Liver (tissue), 9 donors: Measurements from ENCODE around the gene FZR1. TPM values are rescaled to one million over a fixed set of nuclear protein-coding genes. Genes with fewer than 3 reads are reported as not detected.

Experiments
- DNase-seq: peaks from one replicate; pipeline ENCODE4 v3.0.0-alpha.2; 2017; ENCODE audit warnings: low spot score
- H3K27ac ChIP-seq, 2 donors: one replicate each; pipeline ENCODE4 v1.7.0; 2013; ENCODE audit warnings: inconsistent platforms in 2 of 2, low read length in 2 of 2, control low read depth in 1 of 2, low read depth in 1 of 2, mild to moderate bottlenecking in 1 of 2
- H3K27me3 ChIP-seq, 4 donors: one replicate each; pipeline versions ENCODE4 v1.6.1 to v1.7.0; 2013; ENCODE audit warnings: low read length in 3 of 4, inconsistent platforms in 1 of 4, mild to moderate bottlenecking in 1 of 4, moderate library complexity in 1 of 4; ENCODE audit not compliant: control insufficient read depth in 4 of 4, insufficient read depth in 4 of 4
- H3K36me3 ChIP-seq, 4 donors: one replicate each; pipeline versions ENCODE4 v1.6.1 to v1.7.0; 2013; ENCODE audit warnings: low read length in 3 of 4, mild to moderate bottlenecking in 3 of 4, low read depth in 1 of 4, moderate library complexity in 1 of 4; ENCODE audit not compliant: control insufficient read depth in 4 of 4, insufficient read depth in 3 of 4
- H3K4me1 ChIP-seq, 4 donors: one replicate each; pipeline versions ENCODE4 v1.6.1 to v1.7.0; 2013; ENCODE audit warnings: low read length in 3 of 4, mild to moderate bottlenecking in 3 of 4, moderate library complexity in 1 of 4; ENCODE audit not compliant: control insufficient read depth in 4 of 4, insufficient read depth in 4 of 4
- H3K4me3 ChIP-seq, 3 donors: one replicate each; pipeline versions ENCODE4 v1.6.1 to v1.7.0; 2013; ENCODE audit warnings: low read length in 3 of 3, control low read depth in 1 of 3, low read depth in 1 of 3, mild to moderate bottlenecking in 1 of 3
- H3K9ac ChIP-seq, 2 donors: one replicate each; pipeline ENCODE4 v1.7.0; 2013; ENCODE audit warnings: low read length in 2 of 2, mild to moderate bottlenecking in 2 of 2, moderate library complexity in 2 of 2, control low read depth in 1 of 2, low read depth in 1 of 2
- H3K9me3 ChIP-seq, 4 donors: one replicate each; pipeline versions ENCODE4 v1.6.1 to v1.7.0; 2013; ENCODE audit warnings: low read length in 3 of 4; ENCODE audit not compliant: control insufficient read depth in 4 of 4
- FOXA1 ChIP-seq: IDR thresholded peaks from 2 replicates; pipeline ENCODE4 v1.6.1; 2016; ENCODE audit warnings: antibody characterized with exemption
- FOXA2 ChIP-seq: IDR thresholded peaks from 2 replicates; pipeline ENCODE4 v1.6.1; 2016; ENCODE audit warnings: antibody characterized with exemption
- GABPA ChIP-seq, 2 donors: IDR thresholded peaks in 1 of 2; conservative IDR thresholded peaks in 1 of 2; 2 replicates each; pipeline ENCODE4 v1.6.1; 2016; ENCODE audit warnings: antibody characterized with exemption in 2 of 2, mild to moderate bottlenecking in 1 of 2, moderate library complexity in 1 of 2
- HNF4A ChIP-seq, 2 donors: conservative IDR thresholded peaks; 2 replicates each; pipeline ENCODE4 v1.6.1; 2016; ENCODE audit warnings: antibody characterized with exemption in 2 of 2, mild to moderate bottlenecking in 2 of 2
- JUND ChIP-seq, 2 donors: IDR thresholded peaks; 2 replicates each; pipeline ENCODE4 v1.6.1; 2016; ENCODE audit warnings: antibody characterized with exemption in 2 of 2
- NR2F2 ChIP-seq: IDR thresholded peaks from 2 replicates; pipeline ENCODE4 v1.6.1; 2016; ENCODE audit warnings: antibody characterized with exemption
- RAD21 ChIP-seq, 2 donors: IDR thresholded peaks; 2 replicates each; pipeline ENCODE4 v1.6.1; 2016; ENCODE audit warnings: antibody characterized with exemption in 2 of 2, mild to moderate bottlenecking in 2 of 2
- REST ChIP-seq: IDR thresholded peaks from 2 replicates; pipeline ENCODE4 v1.6.1; 2016; ENCODE audit warnings: antibody characterized with exemption, mild to moderate bottlenecking
- RXRA ChIP-seq, 2 donors: IDR thresholded peaks; 2 replicates each; pipeline ENCODE4 v1.6.1; 2017 to 2018; ENCODE audit warnings: antibody characterized with exemption in 2 of 2, mild to moderate bottlenecking in 1 of 2
- SP1 ChIP-seq: IDR thresholded peaks from 2 replicates; pipeline ENCODE4 v1.6.1; 2018; ENCODE audit warnings: antibody characterized with exemption, mild to moderate bottlenecking
- TAF1 ChIP-seq: conservative IDR thresholded peaks from 2 replicates; pipeline ENCODE4 v1.6.1; 2016; ENCODE audit warnings: antibody characterized with exemption, mild to moderate bottlenecking
- WGBS: extraction: QIAGEN DNeasy Blood & Tissue Kit; methylation state at CpG from one replicate; pipeline ENCODE4 v1.1.7; 2013; 5-methylcytosine and 5-hydroxymethylcytosine counted together
- polyA plus RNA-seq, 2 donors: library from polyadenylated mRNA; stranded (reverse) in 1 of 2; unstranded in 1 of 2; fragments of 200-250 nt in 1 of 2; fragments of >200 nt in 1 of 2; fragmentation: Nextera tagmentation in 1 of 2; extraction: Ambion mirVana in 1 of 2; gene quantifications; one replicate each; pipeline versions ENCODE4 v1.2.1 to v1.2.3, GENCODE V29; 2013 to 2015
- total RNA-seq, 2 donors: library from RNA; depleted of rRNA; stranded (reverse); fragments of >200 nt; gene quantifications; one replicate each; pipeline ENCODE4 v1.2.3, GENCODE V29; 2014
- donor health status: healthy.
- donor health status: healthy.
- donor health status: healthy.
- donor health status: healthy.
- donor health status: healthy.

The FZR1 gene
- total and polyA plus RNA-seq, 4 donors: 17.0 to 27.3 (median 20.3) TPM

GRCh38 chr19:3573162-3573857 lies 67.2 kb downstream of the FZR1 start:
- WGBS: 3% methylated on average over 60 of the region's 60 CpGs
- no peaks in the 10 kb centered on the region for H3K27me3 ChIP-seq
- peak overlapping the region; percentile 2 to 71 for H3K9ac ChIP-seq
- peak overlapping the region; percentile 28 to 35 for H3K27ac ChIP-seq
- TF ChIP-seq GABPA (IDR thresholded peaks at IDR 0.05 in 1 of 2, conservative IDR thresholded peaks at IDR 0.05 in 1 of 2): no peak
- no peak for TF ChIP-seq TAF1
- no peak for TF ChIP-seq RAD21 (IDR thresholded peaks at IDR 0.05)
- no peak for TF ChIP-seq FOXA1
- no peak for TF ChIP-seq NR2F2
- no peak for TF ChIP-seq HNF4A (conservative IDR thresholded peaks at IDR 0.05)
- TF ChIP-seq FOXA2: no peak
- TF ChIP-seq RXRA (IDR thresholded peaks at IDR 0.05): no peak
- no peak for TF ChIP-seq JUND (IDR thresholded peaks at IDR 0.05)
- H3K9me3 ChIP-seq: no peaks in the 10 kb centered on the region
- H3K36me3 ChIP-seq: peaks cover 0 to 2% (median 0%) of the 10 kb centered on the region in 4 donors
- H3K4me3 ChIP-seq: peak overlapping the region; percentile 66 to 94 (median 80)
- no peak for DNase-seq
- H3K4me1 ChIP-seq: peaks cover 3 to 13% (median 9%) of the 10 kb centered on the region in 4 donors

- Histone ChIP-seq H3K4me3 (peak overlapping the region in 1 of 3 donors; percentile 94), H3K4me1 (peaks cover 3 to 13% (median 9%) of the 10 kb centered on the region in 4 donors), H3K9ac (no peak overlapping the region), H3K27ac (no peak overlapping the region), H3K36me3 (peaks cover 0 to 2% (median 0%) of the 10 kb centered on the region in 4 donors), H3K9me3 (no peaks in the 10 kb centered on the region), H3K27me3 (no peaks in the 10 kb centered on the region)
- DNase-seq: peak; percentile 82
- 67% methylated on average over 55 of the region's 55 CpGs for WGBS
- peak; percentile 19 for TF ChIP-seq SP1
- TF ChIP-seq REST: no peak
Observed at GRCh38 chr19:3573858-3574637, 67.9 kb downstream of the FZR1 start.

GRCh38 chr19:3575260-3575741 lies 69.2 kb downstream of the FZR1 start:
- H3K4me1 ChIP-seq: peaks cover 3 to 13% (median 9%) of the 10 kb centered on the region in 4 donors

More at GRCh38 chr19:3575260-3575741, 69.2 kb downstream of the FZR1 start:
- Histone ChIP-seq H3K27me3 (no peaks in the 10 kb centered on the region), H3K9ac (no peak overlapping the region), H3K4me3 (no peak overlapping the region), H3K36me3 (peaks cover 0 to 2% (median 0%) of the 10 kb centered on the region in 4 donors), H3K9me3 (no peaks in the 10 kb centered on the region), H3K27ac (no peak overlapping the region)
- DNase-seq: no peak
- 92% methylated on average over 19 of the region's 19 CpGs for WGBS
- TF ChIP-seq SP1 (no peak), RAD21 (IDR thresholded peaks at IDR 0.05) (peak in 1 of 2 donors; percentile 31), FOXA1 (no peak)
